HG02588 (cell line): ENCODE measurements around the gene LRRC8B.
"Not testable (repeated sequence)": the region's sequence is repeated elsewhere in the genome, so short reads cannot be mapped to it uniquely, and the experiment has no call there.

ENCODE experiments used
- ATAC-seq: cut with Tn5 transposase; IDR thresholded peaks from one replicate; pipeline ENCODE4 v1.9.1; 2021; ENCODE audit warnings: mild to moderate bottlenecking, moderate library complexity; ENCODE audit not compliant: unreplicated experiment

LRRC8B gene

GRCh38 chr1:89578946-89579684 is 54.5 kb downstream of the LRRC8B start:
- ATAC-seq: no peak

DNA sequence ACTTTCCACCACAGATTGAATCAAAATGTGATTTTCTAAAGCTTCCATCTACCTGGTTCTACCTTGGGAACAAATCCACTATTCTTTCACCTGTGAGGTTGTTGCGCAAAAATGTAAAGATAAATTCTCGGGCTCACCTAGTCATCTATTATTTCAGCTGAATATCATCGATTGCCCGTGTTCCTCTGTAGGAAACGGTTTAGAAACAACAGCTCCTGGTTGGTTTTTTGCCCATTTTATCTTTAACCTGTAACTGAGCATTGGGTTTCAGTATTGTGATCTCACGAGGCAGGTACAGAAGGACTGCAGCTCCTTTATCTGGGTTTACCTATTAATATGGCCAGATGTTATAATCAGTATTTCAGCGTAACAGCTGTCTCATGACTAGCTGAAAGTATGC is 55.4 kb downstream of the LRRC8B start:
- ATAC-seq: no peak

- no peak for ATAC-seq
Observed at GRCh38 chr1:89581859-89582258, 57.2 kb downstream of the LRRC8B start.

- no peak for ATAC-seq
Observed at GRCh38 chr1:89582571-89582970, 57.9 kb downstream of the LRRC8B start.

DNA sequence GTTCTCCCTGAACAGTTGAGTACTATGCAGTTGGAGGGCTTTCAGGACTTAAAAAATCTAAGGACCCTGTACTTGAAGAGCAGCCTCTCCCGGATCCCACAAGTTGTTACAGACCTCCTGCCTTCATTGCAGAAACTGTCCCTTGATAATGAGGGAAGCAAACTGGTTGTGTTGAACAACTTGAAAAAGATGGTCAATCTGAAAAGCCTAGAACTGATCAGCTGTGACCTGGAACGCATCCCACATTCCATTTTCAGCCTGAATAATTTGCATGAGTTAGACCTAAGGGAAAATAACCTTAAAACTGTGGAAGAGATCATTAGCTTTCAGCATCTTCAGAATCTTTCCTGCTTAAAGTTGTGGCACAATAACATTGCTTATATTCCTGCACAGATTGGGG is 59.6 kb downstream of the LRRC8B start:
- ATAC-seq: no peak

GRCh38 chr1:89584781-89585180 is 60.2 kb downstream of the LRRC8B start:
- ATAC-seq: no peak

DNA sequence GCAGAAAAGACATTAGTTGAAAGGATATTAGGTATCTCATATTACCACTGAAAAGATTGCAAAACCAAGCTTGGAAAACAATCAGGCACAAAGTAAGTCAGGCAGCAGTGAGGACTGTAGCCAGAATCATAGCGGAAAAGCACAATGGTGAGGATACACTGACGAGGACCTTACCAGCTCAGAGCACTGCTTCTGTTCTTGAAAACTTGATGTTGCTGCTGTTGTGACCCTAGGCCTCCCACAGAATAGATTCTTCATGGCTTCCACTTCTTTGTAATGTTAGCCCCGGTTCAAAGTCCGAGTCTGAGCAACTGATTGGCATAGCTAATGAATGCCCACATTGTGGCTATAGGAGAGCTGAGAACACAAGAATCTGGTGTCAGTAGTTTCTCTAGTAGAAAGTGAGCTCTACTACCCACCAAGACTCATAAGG is 63.1 kb downstream of the LRRC8B start:
- no peak for ATAC-seq

DNA sequence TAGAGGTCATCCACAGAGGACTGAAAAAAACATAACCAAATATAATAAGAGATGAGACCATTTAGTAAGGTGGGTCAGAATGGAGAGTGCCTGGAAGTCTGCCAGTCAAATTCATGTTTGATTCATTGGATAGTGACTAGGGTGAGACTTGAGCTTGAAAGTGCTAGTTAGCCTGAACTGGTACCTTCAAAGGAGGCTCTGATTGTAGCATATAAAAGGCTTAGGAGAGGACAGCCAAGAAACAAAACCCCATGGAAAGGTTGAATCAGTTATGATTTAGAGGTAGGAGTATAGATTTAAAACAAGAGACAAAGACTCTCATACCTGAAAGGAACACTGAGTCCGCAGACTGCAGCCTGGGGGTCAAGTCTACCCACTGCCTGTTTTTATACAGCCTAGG is 63.9 kb downstream of the LRRC8B start:
- ATAC-seq: no peak

DNA sequence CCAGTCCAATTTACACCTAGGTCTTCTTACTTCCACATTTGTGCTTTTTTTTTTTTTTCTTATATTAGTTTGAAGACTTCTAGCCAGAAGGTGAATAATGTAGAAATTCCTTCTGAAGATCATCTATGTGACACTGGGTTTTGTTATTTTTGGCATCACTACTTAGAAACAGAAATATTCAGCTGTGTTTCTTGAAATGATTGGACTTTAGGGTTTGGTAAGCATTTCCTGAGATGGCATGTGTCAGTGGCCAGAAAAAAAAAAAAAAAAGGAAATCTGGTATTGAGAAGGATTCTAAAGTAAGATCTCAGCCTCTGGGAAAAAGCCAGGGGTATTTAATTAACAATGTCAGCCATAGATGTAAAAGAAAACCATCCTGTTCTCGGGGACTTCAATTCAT is 64.9 kb downstream of the LRRC8B start:
- no peak for ATAC-seq

- ATAC-seq: no peak
Observed at GRCh38 chr1:89590341-89591080, 65.9 kb downstream of the LRRC8B start.

DNA sequence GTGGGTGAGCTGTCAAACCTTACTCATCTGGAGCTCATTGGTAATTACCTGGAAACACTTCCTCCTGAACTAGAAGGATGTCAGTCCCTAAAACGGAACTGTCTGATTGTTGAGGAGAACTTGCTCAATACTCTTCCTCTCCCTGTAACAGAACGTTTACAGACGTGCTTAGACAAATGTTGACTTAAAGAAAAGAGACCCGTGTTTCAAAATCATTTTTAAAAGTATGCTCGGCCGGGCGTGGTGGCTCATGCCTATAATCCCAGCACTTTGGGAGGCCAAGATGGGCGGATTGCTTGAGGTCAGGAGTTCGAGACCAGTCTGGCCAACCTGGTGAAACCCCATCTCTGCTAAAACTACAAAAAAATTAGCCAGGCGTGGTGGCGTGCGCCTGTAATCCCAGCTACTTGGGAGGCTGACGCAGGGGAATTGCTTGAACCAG is 68.3 kb downstream of the LRRC8B start:
- ATAC-seq: not testable (repeated sequence)

DNA sequence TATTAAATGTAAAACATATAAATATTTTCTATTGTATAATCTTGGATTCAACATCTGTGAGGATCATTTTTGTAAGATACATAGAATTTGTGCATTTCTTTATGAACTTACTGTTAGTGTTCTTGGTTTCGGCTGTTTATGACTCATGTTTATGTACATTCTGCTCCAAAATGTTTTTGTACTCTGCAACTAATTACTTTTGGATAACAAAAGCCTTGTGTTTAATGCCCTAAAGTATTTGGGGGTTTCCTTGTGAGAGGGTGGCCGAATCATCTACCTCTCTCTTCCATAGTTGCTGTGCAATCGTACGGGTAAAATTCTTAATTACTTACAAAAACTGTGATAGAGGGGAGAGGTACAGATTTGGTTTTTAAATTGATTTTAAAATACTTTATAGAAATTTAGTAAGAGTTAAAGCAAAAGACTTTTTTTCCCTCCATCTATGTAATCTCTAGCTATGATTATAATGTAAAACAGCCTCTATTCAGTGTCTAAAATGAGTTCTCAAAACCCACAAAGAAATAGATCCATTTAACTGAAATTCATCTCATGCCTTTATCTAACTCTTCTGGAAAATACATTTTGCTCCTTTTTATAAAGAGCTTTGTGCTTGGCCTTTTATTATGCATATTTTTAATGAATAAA is 69.6 kb downstream of the LRRC8B start:
- ATAC-seq: no peak

- ATAC-seq: no peak
Observed at GRCh38 chr1:89596698-89597097, 72.1 kb downstream of the LRRC8B start.

GRCh38 chr1:89598450-89599331 is 74.1 kb downstream of the LRRC8B start:
- ATAC-seq: no peak

GRCh38 chr1:89599332-89599630 is 74.7 kb downstream of the LRRC8B start:
- ATAC-seq: no peak

- ATAC-seq: no peak
Observed at GRCh38 chr1:89600451-89601224, 76.0 kb downstream of the LRRC8B start.

- ATAC-seq: no peak
Observed at GRCh38 chr1:89602871-89603404, 78.3 kb downstream of the LRRC8B start.

DNA sequence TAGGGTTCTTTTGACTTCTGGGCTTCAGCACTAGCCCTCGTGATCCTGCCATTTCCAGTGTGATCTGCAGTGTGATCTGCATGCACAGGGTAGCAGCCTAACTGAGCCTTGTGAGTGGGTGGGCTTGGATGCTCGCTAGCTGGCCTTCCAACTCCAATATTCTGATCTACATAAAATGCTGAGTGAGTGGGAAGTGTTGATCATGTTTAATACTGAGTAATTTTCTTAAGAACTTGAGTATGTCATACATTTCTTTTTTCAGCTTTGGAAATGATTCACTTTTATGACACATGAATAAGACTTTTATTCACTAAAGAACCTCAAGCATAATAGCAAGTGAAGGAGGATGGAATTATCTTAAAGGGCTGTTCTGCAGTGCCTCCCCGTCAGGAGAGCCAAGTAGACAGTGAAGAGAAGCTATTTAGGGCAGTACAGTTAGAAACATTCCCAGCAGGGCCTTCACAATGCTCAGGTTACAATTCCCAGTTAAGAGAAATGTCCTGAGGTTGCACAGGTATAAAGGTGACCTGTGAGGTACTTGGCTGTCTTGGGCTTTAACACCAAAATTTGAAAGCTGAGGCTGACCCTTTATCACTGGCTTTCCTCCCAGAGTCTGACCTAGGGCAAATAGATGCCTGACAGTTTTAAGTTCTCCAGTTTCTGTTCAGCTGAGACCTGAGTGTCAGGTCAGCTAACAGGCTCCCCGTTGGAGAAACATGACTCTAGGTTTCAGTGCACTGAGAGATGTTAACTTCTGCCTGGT is 79.2 kb downstream of the LRRC8B start:
- ATAC-seq: no peak

- ATAC-seq: no peak
Observed at GRCh38 chr1:89604414-89604735, 79.7 kb downstream of the LRRC8B start.
